Kidney epithelial cell (primary cell): ENCODE results near the gene ADAMTS20. TPM values are rescaled to one million over a fixed set of nuclear protein-coding genes. Genes with fewer than 3 reads are reported as not detected.

Experiments
- DNase-seq: peaks from one replicate; pipeline ENCODE4 v3.0.0-alpha.2; 2010; ENCODE audit warnings: low read depth
- H3K27me3 ChIP-seq: 2 replicates; pipeline ENCODE4 v1.6.0; 2011; ENCODE audit warnings: low read length; ENCODE audit not compliant: control insufficient read depth, insufficient read depth
- H3K36me3 ChIP-seq: 2 replicates; pipeline ENCODE4 v1.5.1; 2011; ENCODE audit warnings: low read length; ENCODE audit not compliant: control insufficient read depth, insufficient read depth
- H3K4me3 ChIP-seq: 2 replicates; pipeline ENCODE4 v1.5.1; 2011; ENCODE audit warnings: low read depth, mild to moderate bottlenecking, control low read depth, low read length
- CTCF ChIP-seq: IDR thresholded peaks from 2 replicates; pipeline ENCODE4 v1.5.1; 2011; ENCODE audit warnings: mild to moderate bottlenecking, moderate library complexity, low read length, control low read depth, inconsistent platforms; ENCODE audit not compliant: insufficient read depth, poor library complexity, severe bottlenecking
- total RNA-seq: library from RNA; depleted of rRNA; stranded (reverse); fragments of >200 nt; gene quantifications from 2 replicates; pipeline ENCODE4 v1.2.3, GENCODE V29; 2015

ADAMTS20 gene
- 0.33 TPM in 1 of 2 replicates, not detected in the other for total RNA-seq

GRCh38 chr12:43551971-43552559 lies at the start of gene ADAMTS20:
ADAMTS20 (minus strand) TSS chr12:43552203; CDS start chr12:43551921, 282 bp downstream.
- Histone ChIP-seq H3K27me3 (peaks cover 22% of the 10 kb centered on the region), H3K36me3 (no peaks in the 10 kb centered on the region), H3K4me3 (peak within 1 kb of the TSS; percentile 32)
- no peak for DNase-seq
- peak; percentile 17 for TF ChIP-seq CTCF

- no peaks in the 10 kb centered on the region for H3K27me3 ChIP-seq
- H3K36me3 ChIP-seq: no peaks in the 10 kb centered on the region
- DNase-seq: no peak
- H3K4me3 ChIP-seq: no peak overlapping the region
- no peak for TF ChIP-seq CTCF
These were observed 47.7 kb upstream of the ADAMTS20 start for GRCh38 chr12:43599708-43600107.

GRCh38 chr12:43599066-43599465 lies 47.1 kb upstream of the ADAMTS20 start:
- DNase-seq: no peak
- Histone ChIP-seq H3K27me3 (no peaks in the 10 kb centered on the region), H3K4me3 (no peak overlapping the region), H3K36me3 (no peaks in the 10 kb centered on the region)
- no peak for TF ChIP-seq CTCF

- no peaks in the 10 kb centered on the region for H3K27me3 ChIP-seq
- TF ChIP-seq CTCF: no peak
- no peaks in the 10 kb centered on the region for H3K36me3 ChIP-seq
- no peak for DNase-seq
- no peak overlapping the region for H3K4me3 ChIP-seq
These were observed 38.3 kb upstream of the ADAMTS20 start for GRCh38 chr12:43590307-43590706.

GRCh38 chr12:43586646-43587245 lies 34.7 kb upstream of the ADAMTS20 start:
- Histone ChIP-seq H3K36me3 (no peaks in the 10 kb centered on the region), H3K27me3 (no peaks in the 10 kb centered on the region), H3K4me3 (no peak overlapping the region)
- no peak for TF ChIP-seq CTCF
- DNase-seq: no peak

GRCh38 chr12:43585676-43586075 lies 33.7 kb upstream of the ADAMTS20 start:
- TF ChIP-seq CTCF: no peak
- Histone ChIP-seq H3K27me3 (no peaks in the 10 kb centered on the region), H3K4me3 (no peak overlapping the region), H3K36me3 (no peaks in the 10 kb centered on the region)
- DNase-seq: no peak
